ENCODE results near the gene SEPHS2.
"Not testable (repeated sequence)": the region's sequence is repeated elsewhere in the genome, so short reads cannot be mapped to it uniquely, and the experiment has no call there.

SEPHS2 gene

DNA sequence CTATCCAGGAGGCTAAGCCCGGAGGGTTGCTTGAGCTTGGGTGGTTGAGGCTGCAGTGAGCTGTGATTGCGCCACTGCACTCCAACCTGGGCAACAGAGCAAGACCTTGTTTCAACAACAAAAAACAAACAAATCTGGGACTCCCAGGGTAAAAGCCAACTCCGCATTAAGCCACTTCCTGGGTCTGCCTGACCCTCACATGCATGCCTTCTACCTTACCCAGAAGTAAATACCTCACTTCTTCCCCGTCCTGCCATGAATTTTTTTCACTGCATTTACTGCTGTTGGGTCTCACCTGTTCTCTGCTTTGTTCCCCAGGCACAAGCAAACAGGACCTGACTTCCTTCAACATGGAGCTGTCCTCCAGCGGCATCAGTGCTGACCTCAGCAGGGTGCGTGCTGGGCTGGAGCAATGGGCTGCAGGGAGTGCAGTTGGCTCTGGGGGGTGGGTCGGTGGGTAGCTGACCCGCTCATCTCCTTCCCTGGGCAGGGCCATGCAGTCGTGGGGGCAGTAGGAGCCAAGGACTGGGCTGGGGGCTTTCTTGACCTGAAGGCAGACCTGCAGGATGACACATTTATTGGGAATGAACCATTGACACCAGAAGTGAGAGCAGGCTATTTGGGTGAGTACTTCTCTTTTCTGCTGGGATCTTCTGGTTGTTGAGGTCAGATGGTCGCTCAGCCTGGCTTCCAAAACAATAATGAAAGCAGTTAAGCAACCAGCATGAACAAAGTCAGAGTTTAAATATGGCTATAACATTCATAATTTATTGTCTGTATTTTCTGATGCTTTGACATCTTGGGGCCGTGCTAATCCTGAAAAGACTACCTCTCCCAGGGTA, 43.3 kb upstream of the SEPHS2 start:
- no peak for DNase-seq (ENCODE audit: low spot score)
- no peak for TF ChIP-seq CTCF (IDR thresholded peaks at IDR 0.05)
- Histone ChIP-seq H3K4me3 (no peak overlapping the region), H3K27ac (no peak overlapping the region)

DNA sequence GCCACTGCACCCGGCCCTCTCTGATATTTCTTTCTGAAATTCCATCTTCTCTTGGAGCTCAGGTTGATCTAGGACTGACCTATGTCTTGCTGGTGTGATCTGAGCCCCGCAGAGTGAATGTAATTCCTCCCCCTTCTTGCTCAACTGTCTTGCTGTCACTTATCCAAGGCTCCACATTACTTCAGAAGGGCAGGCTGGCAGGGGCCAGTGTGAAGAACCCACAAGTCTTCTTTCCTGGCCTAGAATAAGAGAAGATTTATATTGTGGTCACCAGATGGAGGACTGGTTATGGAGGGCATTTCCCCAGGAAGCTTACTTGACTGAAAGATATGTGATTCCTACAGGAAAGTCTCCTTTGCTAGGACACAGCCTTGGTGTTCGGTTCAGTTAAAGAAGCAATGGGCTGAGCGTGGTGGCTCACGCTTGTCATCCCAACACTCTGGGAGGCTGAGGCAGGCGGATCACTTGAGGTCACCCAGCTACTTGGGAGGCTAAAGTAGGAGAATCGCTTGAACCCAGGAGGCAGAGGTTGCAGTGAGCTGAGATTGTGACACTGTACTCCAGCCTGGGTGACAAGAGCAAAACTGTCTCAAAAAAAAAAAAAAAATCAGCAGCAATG, 40.3 kb upstream of the SEPHS2 start:
- no peak overlapping the region for H3K27ac ChIP-seq
- no peak for DNase-seq (ENCODE audit: low spot score)
- TF ChIP-seq CTCF (IDR thresholded peaks at IDR 0.05): no peak
- no peak overlapping the region for H3K4me3 ChIP-seq

GRCh38 chr16:30484887-30485286, 39.2 kb upstream of the SEPHS2 start:
- no peak for DNase-seq (ENCODE audit: low spot score)
- TF ChIP-seq CTCF (IDR thresholded peaks at IDR 0.05): no peak
- Histone ChIP-seq H3K4me3 (no peak overlapping the region), H3K27ac (no peak overlapping the region)

- DNase-seq (ENCODE audit: low spot score): no peak
- H3K27ac ChIP-seq: no peak overlapping the region
- H3K4me3 ChIP-seq: no peak overlapping the region
- TF ChIP-seq CTCF (IDR thresholded peaks at IDR 0.05): no peak
Measured at GRCh38 chr16:30482366-30482765, 36.7 kb upstream of the SEPHS2 start.

DNA sequence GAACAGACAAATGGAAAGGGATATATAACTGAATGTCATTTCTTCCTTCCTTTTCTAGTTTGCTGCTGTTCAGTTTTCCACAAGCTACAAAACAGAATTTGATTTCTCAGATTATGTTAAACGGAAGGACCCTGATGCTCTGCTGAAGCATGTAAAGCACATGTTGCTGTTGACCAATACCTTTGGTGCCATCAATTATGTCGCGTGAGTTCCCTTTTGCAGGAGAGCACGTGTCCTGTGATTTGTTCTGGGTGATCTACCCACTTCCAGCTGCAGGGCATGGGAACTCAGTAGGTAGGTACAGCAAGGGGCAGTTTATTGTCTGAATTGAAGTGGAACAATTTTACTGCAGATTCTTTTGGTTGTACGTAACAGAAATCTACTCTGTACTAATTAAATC, 35.7 kb upstream of the SEPHS2 start:
- no peak for TF ChIP-seq CTCF (IDR thresholded peaks at IDR 0.05)
- no peak overlapping the region for H3K4me3 ChIP-seq
- no peak overlapping the region for H3K27ac ChIP-seq
- DNase-seq (ENCODE audit: low spot score): no peak

DNA sequence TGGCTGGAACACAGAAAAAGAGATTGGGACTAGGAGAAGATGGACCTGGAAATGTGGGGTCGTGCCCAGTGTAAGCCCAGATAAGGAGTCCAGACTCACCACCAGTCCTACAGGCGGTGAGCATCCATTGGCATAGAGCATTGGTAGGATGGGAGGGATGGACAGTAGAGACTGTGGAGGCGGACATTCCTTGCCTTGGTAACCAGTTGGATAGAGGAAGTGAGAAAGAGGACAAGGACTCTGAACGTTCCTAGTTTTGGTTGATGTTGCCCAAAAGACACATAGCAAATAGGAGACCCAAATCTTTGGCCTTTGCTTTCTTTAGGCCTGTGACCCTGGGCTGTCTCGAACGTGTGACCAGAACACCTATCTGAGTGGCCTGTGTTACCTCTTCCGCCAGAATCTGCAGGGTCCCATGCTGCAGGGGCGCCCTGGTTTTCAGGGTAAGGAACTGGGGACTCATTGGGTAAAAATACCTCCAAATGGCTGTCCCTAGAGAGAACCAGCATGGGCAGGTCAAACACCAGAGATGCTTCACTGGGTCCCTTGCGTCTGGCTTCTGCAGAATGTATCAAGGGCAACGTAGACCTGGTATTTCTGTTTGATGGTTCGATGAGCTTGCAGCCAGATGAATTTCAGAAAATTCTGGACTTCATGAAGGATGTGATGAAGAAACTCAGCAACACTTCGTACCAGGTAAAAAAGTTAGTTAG, 33.2 kb upstream of the SEPHS2 start:
- Histone ChIP-seq H3K4me3 (no peak overlapping the region), H3K27ac (no peak overlapping the region)
- DNase-seq (ENCODE audit: low spot score): no peak
- TF ChIP-seq CTCF (IDR thresholded peaks at IDR 0.05): no peak

DNA sequence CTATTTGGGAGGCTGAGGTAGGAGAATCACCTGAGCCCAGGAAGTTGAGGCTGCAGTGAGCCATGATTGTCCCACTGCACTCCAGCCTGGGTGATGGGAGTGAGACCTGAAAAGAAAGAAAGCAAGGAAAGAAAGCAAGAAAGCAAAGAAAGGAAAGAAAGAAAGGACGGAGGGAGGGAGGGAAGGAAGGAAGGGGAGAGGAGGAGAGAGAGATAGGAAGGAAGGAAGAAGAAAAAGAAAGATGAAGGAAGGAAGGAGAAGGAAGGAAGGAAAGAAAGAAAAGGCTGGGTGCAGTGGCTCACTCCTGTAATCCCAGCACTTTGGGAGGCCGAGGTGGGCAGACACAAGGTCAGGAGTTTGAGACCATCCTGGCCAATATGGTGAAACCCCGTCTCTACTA, 32.1 kb upstream of the SEPHS2 start:
- H3K27ac ChIP-seq; H3K4me3 ChIP-seq; DNase-seq (ENCODE audit: low spot score): not testable (repeated sequence)

Measured in coronary artery (tissue), 2 donors.